Measurements from ENCODE around the gene CLDN3. TPM values are rescaled to one million over a fixed set of nuclear protein-coding genes. Genes with fewer than 3 reads are reported as not detected.

Gene CLDN3
- total and polyA plus RNA-seq, 9 donors: 0.30 to 253 (median 7.8) TPM; not detected in 3

- H3K27me3 ChIP-seq: no peaks in the 10 kb centered on the region
- intact Hi-C loops (cut with DNase I): no loop called here
- 9 to 10% (median 9%) methylated on average over 11 of the region's 11 CpGs for WGBS, 3 donors
- no peaks in the 10 kb centered on the region for H3K36me3 ChIP-seq
- no peak for DNase-seq
- no peaks in the 10 kb centered on the region for H3K4me1 ChIP-seq (ENCODE audit: insufficient read depth)
- TF ChIP-seq POLR2A (IDR thresholded peaks at IDR 0.05): no peak
- TF ChIP-seq EP300 (IDR thresholded peaks at IDR 0.05): no peak
- TF ChIP-seq CTCF (IDR thresholded peaks at IDR 0.05): no peak
- H3K9me3 ChIP-seq: peaks cover 0 to 4% of the 10 kb centered on the region in 2 donors
- no peak overlapping the region for H3K27ac ChIP-seq
- no peak overlapping the region for H3K4me3 ChIP-seq
These were observed 41.7 kb upstream of the CLDN3 start for GRCh38 chr7:73811760-73812168.

GRCh38 chr7:73810998-73811360, 40.9 kb upstream of the CLDN3 start:
- Histone ChIP-seq H3K4me1 (ENCODE audit: insufficient read depth) (no peaks in the 10 kb centered on the region), H3K9me3 (peaks cover 0 to 4% of the 10 kb centered on the region in 2 donors), H3K36me3 (no peaks in the 10 kb centered on the region), H3K4me3 (no peak overlapping the region), H3K27ac (no peak overlapping the region), H3K27me3 (no peaks in the 10 kb centered on the region)
- WGBS, 3 donors: 20 to 42% (median 41%) methylated on average over 3 to 4 of the region's 4 CpGs
- DNase-seq: no peak
- intact Hi-C loops (cut with DNase I): no loop called here
- TF ChIP-seq POLR2A (IDR thresholded peaks at IDR 0.05): no peak
- no peak for TF ChIP-seq CTCF (IDR thresholded peaks at IDR 0.05)
- no peak for TF ChIP-seq EP300 (IDR thresholded peaks at IDR 0.05)

- Histone ChIP-seq H3K4me1 (ENCODE audit: insufficient read depth) (no peaks in the 10 kb centered on the region), H3K36me3 (no peaks in the 10 kb centered on the region), H3K27ac (no peak overlapping the region), H3K27me3 (no peaks in the 10 kb centered on the region), H3K9me3 (peaks cover 0 to 4% of the 10 kb centered on the region in 2 donors), H3K4me3 (no peak overlapping the region)
- TF ChIP-seq CTCF (IDR thresholded peaks at IDR 0.05): no peak
- no peak for TF ChIP-seq POLR2A (IDR thresholded peaks at IDR 0.05)
- TF ChIP-seq EP300 (IDR thresholded peaks at IDR 0.05): no peak
- 78 to 82% (median 80%) methylated on average over 21 of the region's 21 CpGs for WGBS, 3 donors
- no peak for DNase-seq
- intact Hi-C loops (cut with DNase I): no loop called here
These were observed 39.4 kb upstream of the CLDN3 start for GRCh38 chr7:73809467-73809951.

GRCh38 chr7:73802459-73802858, 32.4 kb upstream of the CLDN3 start:
- H3K27ac ChIP-seq: no peak overlapping the region
- no peaks in the 10 kb centered on the region for H3K27me3 ChIP-seq
- H3K9me3 ChIP-seq: no peaks in the 10 kb centered on the region
- no peaks in the 10 kb centered on the region for H3K36me3 ChIP-seq
- H3K4me1 ChIP-seq (ENCODE audit: insufficient read depth): no peaks in the 10 kb centered on the region
- DNase-seq: no peak
- 66 to 80% (median 75%) methylated on average over 4 of the region's 4 CpGs for WGBS, 3 donors
- no peak overlapping the region for H3K4me3 ChIP-seq
- TF ChIP-seq POLR2A (IDR thresholded peaks at IDR 0.05): no peak
- no peak for TF ChIP-seq EP300 (IDR thresholded peaks at IDR 0.05)
- intact Hi-C loops (cut with DNase I): no loop called here

GRCh38 chr7:73801577-73801976, 31.5 kb upstream of the CLDN3 start:
- TF ChIP-seq CTCF (IDR thresholded peaks at IDR 0.05) (no peak), EP300 (IDR thresholded peaks at IDR 0.05) (no peak), POLR2A (IDR thresholded peaks at IDR 0.05) (no peak)
- Histone ChIP-seq H3K4me1 (ENCODE audit: insufficient read depth) (no peaks in the 10 kb centered on the region), H3K27me3 (no peaks in the 10 kb centered on the region), H3K27ac (no peak overlapping the region), H3K36me3 (no peaks in the 10 kb centered on the region), H3K9me3 (no peaks in the 10 kb centered on the region), H3K4me3 (no peak overlapping the region)
- intact Hi-C loops (cut with DNase I): no loop called here
- no peak for DNase-seq
- WGBS, 3 donors: 35 to 63% (median 37%) methylated on average over 1 of the region's 1 CpG

Data from ovary (tissue), 9 donors.